Measurements from ENCODE around the gene RNF115.
"Not testable (repeated sequence)": the region's sequence is repeated elsewhere in the genome, so short reads cannot be mapped to it uniquely, and the experiment has no call there.

The RNF115 gene

DNA sequence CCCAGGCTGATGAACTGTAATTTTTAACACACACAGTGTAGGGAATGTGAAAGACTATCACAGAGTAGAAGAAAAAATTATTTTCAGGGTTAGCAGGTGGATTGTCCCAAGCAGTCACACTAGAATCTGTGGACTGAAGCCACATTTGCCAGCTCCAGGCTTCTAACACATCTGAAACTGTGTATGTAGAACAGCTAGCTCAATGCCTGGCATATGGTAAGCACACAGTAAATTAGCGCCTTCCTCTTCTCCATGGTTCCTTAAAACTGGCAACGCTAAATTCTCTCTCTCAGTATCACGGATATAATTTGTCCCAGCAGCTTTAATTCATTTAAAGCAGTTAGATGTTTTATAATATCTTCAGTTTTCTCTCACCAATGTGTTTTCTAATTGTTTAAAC, 19.1 kb upstream of the RNF115 start:
- H3K4me2 ChIP-seq = 0 out of 22 replicates have a peak overlapping the region, but pooled peaks of 1 of the 11 experiments have one; percentile 99
- no peaks in the 10 kb centered on the region for H3K27me3 ChIP-seq
- no peak overlapping the region for H3K27ac ChIP-seq
- H4K20me1 ChIP-seq = peaks cover 0 to 31% (median 8%) of the 10 kb centered on the region in 11 experiments; a peak in 8 of 22 replicates
- no peak overlapping the region for H3K9ac ChIP-seq
- no peak overlapping the region for H3K4me3 ChIP-seq
- no peak for TF ChIP-seq Cebpa-rat (IDR thresholded peaks at IDR 0.05)
- H3K4me1 ChIP-seq = peaks cover 19 to 36% (median 25%) of the 10 kb centered on the region in 10 experiments
- H3K36me3 ChIP-seq = peaks cover 57 to 71% (median 64%) of the 10 kb centered on the region in 11 experiments
- H3K9me3 ChIP-seq (replicated peaks in 1 of 11) = no peaks in the 10 kb centered on the region

DNA sequence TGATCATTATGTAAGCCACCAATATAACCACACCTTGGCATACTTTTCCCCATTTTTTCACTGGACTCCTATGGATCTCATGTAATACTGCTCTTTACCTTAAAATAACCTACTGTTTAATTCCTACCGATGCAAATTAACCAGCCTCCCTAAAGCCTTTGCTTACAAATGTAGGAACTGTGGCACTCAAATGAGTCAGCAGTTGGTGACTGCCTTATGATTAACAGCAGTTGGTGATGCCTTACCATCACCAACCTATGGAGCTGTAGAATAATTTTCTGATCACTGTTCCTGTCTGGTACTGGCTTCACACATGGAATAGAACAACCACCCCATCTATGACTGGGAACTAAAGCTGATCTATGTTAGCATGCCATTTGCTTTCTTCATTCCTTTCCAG, 13.8 kb upstream of the RNF115 start:
- Histone ChIP-seq H3K36me3 (peaks cover 99 to 100% (median 100%) of the 10 kb centered on the region in 11 experiments), H3K9me3 (replicated peaks in 1 of 11) (no peaks in the 10 kb centered on the region), H3K9ac (no peak overlapping the region), H3K4me3 (no peak overlapping the region), H3K4me1 (no peaks in the 10 kb centered on the region), H3K4me2 (no peak overlapping the region), H3K27me3 (no peaks in the 10 kb centered on the region), H4K20me1 (peaks cover 0 to 35% (median 5%) of the 10 kb centered on the region in 11 experiments; a peak in 9 of 22 replicates), H3K27ac (no peak overlapping the region)
- no peak for TF ChIP-seq Cebpa-rat (IDR thresholded peaks at IDR 0.05)

DNA sequence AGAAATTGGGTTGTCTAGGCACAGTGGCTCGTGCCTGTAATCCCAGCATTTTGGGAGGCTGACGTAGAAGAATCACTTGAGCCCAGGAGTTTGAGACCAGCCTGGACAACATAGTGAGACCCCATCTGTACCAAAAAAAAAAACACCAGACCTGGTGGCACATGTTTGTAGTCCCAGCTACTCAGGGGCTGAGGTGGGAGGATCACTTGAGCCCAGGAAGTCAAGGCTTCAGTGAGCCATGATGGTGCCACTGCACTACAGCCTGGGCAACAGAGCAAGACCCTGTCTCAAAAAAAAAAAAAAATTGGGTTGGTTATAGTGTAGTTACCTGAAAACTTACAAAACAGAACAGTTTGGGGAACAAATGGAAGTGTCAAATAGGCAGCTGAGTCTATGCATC, 6.9 kb upstream of the RNF115 start:
- Histone ChIP-seq H3K4me1 (peaks cover 2 to 24% (median 10%) of the 10 kb centered on the region in 10 experiments), H3K36me3 (peaks cover 99 to 100% (median 100%) of the 10 kb centered on the region in 11 experiments)
- H3K9me3 ChIP-seq (replicated peaks in 1 of 11) = not testable (repeated sequence)

DNA sequence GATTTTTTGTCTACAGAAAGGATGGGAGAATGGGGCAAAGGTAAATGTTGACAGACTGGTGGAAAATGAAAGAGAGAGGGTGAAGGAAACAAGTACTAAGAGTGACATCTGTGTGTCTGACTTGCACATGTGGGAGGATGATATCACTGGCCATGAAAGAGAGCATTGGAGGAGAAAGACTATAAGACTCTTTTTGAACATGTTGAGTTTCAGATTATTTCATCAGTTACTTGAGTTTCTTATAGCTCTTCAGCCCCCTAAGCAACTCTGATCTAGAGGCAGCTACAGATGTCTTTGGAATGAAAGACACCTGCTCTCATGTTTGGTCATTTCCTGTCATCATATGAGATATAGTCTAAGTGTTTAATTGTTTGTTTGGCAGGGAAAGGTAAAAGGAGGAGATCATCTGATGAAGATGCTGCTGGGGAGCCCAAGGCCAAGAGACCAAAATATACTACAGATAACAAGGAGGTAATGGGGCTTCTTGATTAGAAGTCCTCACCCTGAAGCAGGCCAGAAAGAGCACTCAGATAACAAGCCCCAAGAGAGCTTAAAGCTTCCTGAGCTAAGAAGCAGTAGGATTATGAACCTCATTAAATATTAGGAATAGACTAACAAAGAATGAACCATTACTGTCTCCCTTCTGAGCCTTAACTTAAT, 4.6 kb upstream of the RNF115 start:
- H4K20me1 ChIP-seq = peaks cover 0 to 47% (median 19%) of the 10 kb centered on the region in 11 experiments; a peak in 10 of 22 replicates
- peaks cover 12 to 33% (median 21%) of the 10 kb centered on the region in 10 experiments for H3K4me1 ChIP-seq
- H3K27me3 ChIP-seq = no peaks in the 10 kb centered on the region
- H3K4me2 ChIP-seq = no peak overlapping the region
- H3K4me3 ChIP-seq = no peak overlapping the region
- no peak overlapping the region for H3K9ac ChIP-seq
- no peaks in the 10 kb centered on the region for H3K9me3 ChIP-seq (replicated peaks in 1 of 11)
- no peak for TF ChIP-seq Cebpa-rat (IDR thresholded peaks at IDR 0.05)
- peaks cover 78 to 83% (median 81%) of the 10 kb centered on the region in 11 experiments for H3K36me3 ChIP-seq
- H3K27ac ChIP-seq = no peak overlapping the region

More for the DNA sequence above, 6.9 kb upstream of the RNF115 start:
- not testable (repeated sequence) for H3K27me3 ChIP-seq, H3K4me2 ChIP-seq, H3K9ac ChIP-seq, H3K27ac ChIP-seq, H3K4me3 ChIP-seq
- H4K20me1 ChIP-seq = peaks cover 0 to 43% (median 18%) of the 10 kb centered on the region in 11 experiments; a peak in 13 of 22 replicates

DNA sequence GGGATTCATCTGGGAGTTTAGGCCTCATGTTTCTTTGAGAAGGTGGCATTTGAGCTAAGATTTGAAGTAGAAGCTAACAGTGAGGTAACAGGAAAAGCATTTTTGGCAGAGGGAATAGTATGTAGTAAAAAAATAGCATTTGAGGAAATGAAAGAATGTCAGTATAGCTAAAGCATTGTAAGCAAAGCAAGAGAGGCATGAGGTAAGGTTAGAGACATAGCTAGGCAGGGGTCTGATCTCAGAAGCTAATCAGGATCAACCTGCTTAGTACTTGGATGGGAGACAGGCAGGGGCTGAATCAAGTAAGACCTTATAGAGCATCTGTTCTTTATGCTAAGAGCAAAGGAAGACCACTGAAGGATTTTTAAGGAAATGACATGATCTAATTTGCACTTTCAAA, 4.1 kb upstream of the RNF115 start:
- H3K9ac ChIP-seq = 0 out of 22 replicates have a peak overlapping the region, but pooled peaks of 1 of the 11 experiments have one; percentile 17

DNA sequence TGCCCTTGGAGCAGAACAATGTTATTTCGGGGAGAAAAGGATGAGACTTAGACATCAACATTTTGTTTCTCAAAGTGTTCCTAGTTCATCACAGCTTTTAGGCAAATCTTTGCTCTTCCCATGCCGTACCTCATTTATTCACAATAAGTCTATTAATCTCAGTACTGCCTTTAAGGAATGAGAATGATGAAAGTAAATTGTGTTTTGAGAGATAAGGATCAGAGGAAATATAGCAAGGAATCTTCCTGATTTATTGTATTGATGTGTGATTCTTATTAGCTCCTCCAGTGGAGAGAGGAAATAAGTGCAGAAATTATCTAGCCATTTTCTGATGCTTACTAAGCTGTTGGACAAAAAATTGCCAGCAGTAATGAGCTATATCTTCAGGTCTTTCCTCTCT, 2.1 kb upstream of the RNF115 start:
- H3K4me2 ChIP-seq = peak overlapping the region; percentile 84 to 97 (median 92)
- H3K9ac ChIP-seq = peak overlapping the region in 4 of 11 experiments; percentile 25 to 93 (median 62); a peak in 3 of 22 replicates

More for the DNA sequence above, 4.1 kb upstream of the RNF115 start:
- H3K36me3 ChIP-seq = peaks cover 73 to 78% (median 75%) of the 10 kb centered on the region in 11 experiments
- H3K9me3 ChIP-seq (replicated peaks in 1 of 11) = no peaks in the 10 kb centered on the region
- H3K27ac ChIP-seq = no peak overlapping the region
- no peak overlapping the region for H3K4me3 ChIP-seq
- no peak for TF ChIP-seq Cebpa-rat (IDR thresholded peaks at IDR 0.05)
- peaks cover 0 to 47% (median 19%) of the 10 kb centered on the region in 11 experiments; a peak in 10 of 22 replicates for H4K20me1 ChIP-seq
- H3K27me3 ChIP-seq = no peaks in the 10 kb centered on the region
- peaks cover 12 to 33% (median 21%) of the 10 kb centered on the region in 10 experiments for H3K4me1 ChIP-seq
- no peak overlapping the region for H3K4me2 ChIP-seq

DNA sequence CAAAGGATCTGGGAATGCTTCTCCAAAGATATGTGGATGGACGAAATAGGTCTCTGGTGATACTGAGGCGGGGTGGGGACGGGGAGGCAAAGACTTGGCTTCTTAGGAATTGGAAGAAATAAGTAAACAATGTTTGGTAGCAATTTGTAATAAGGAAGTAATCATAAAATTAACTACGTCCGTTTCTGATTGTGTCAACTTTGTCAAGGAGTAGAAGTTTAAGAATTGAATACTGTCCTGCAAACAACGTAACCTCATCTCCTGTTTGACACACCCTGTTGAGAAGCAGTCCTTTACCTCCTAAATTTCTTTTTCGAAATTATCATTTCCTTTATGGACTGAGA, 576 bp upstream of the RNF115 start:
- H3K4me2 ChIP-seq = peak overlapping the region; percentile 84 to 97 (median 92)
- no peak for TF ChIP-seq Cebpa-rat (IDR thresholded peaks at IDR 0.05)
- H3K9me3 ChIP-seq (replicated peaks in 1 of 11) = peaks cover 0 to 1% (median 0%) of the 10 kb centered on the region in 11 experiments; a peak in 6 of 22 replicates
- H3K4me3 ChIP-seq = peak overlapping the region; percentile 67 to 92 (median 80)
- H3K4me1 ChIP-seq = peaks cover 12 to 33% (median 21%) of the 10 kb centered on the region in 10 experiments
- H3K27ac ChIP-seq = peak overlapping the region; percentile 80 to 95 (median 93)
- peak overlapping the region; percentile 86 to 98 (median 92) for H3K9ac ChIP-seq
- peaks cover 39 to 44% (median 41%) of the 10 kb centered on the region in 11 experiments for H3K36me3 ChIP-seq
- no peaks in the 10 kb centered on the region for H3K27me3 ChIP-seq
- peaks cover 0 to 38% (median 19%) of the 10 kb centered on the region in 11 experiments; a peak in 11 of 22 replicates for H4K20me1 ChIP-seq

More for the DNA sequence above, 2.1 kb upstream of the RNF115 start:
- Histone ChIP-seq H3K9me3 (replicated peaks in 1 of 11) (no peaks in the 10 kb centered on the region), H3K4me3 (peak overlapping the region in 5 of 10 experiments; percentile 69 to 83 (median 76); a peak in 8 of 20 replicates), H3K4me1 (peaks cover 12 to 33% (median 21%) of the 10 kb centered on the region in 10 experiments), H4K20me1 (peaks cover 0 to 38% (median 19%) of the 10 kb centered on the region in 11 experiments; a peak in 10 of 22 replicates), H3K27ac (no peak overlapping the region), H3K36me3 (peaks cover 54 to 58% (median 56%) of the 10 kb centered on the region in 11 experiments), H3K27me3 (no peaks in the 10 kb centered on the region)
- TF ChIP-seq Cebpa-rat (IDR thresholded peaks at IDR 0.05) = no peak

DNA sequence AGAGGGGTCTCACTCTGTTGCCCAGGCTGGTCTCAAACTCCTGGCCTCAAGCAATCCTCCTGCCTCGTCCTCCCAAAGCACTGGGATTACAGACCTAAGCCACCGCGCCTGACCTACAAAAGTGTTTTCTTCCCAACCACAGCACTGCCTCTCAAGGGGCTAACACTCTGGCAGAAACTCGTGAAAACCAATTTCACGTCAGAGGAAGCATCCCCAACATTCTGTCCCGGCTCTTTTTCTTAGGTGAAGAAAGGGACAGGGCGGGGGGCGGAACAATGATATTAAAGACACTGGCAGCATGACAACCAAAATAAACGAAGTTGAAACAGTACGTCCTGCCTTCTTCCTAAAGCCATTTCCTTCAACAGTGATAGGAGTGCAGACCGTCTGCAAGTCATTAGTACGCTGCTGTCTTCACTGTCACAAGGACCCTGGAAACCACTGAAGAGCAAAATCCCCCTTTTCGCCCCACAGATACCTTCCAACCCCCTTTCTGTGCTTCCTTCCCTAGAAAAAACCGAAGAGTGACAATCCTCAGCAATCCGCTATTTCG, 1.0 kb downstream of the RNF115 start:
- not testable (repeated sequence) for H3K9ac ChIP-seq; H3K27ac ChIP-seq; H3K9me3 ChIP-seq (replicated peaks in 1 of 11); H3K27me3 ChIP-seq
- 0 out of 20 replicates have a peak overlapping the region, but pooled peaks of 1 of the 10 experiments have one; percentile 91 for H3K4me3 ChIP-seq
- peaks cover 12 to 30% (median 21%) of the 10 kb centered on the region in 10 experiments for H3K4me1 ChIP-seq
- peak overlapping the region in 1 of 11 experiments; percentile 45; a peak in 1 of 22 replicates for H3K4me2 ChIP-seq
- H3K36me3 ChIP-seq = peaks cover 24 to 33% (median 29%) of the 10 kb centered on the region in 11 experiments
- peaks cover 0 to 34% (median 16%) of the 10 kb centered on the region in 11 experiments; a peak in 11 of 22 replicates for H4K20me1 ChIP-seq

DNA sequence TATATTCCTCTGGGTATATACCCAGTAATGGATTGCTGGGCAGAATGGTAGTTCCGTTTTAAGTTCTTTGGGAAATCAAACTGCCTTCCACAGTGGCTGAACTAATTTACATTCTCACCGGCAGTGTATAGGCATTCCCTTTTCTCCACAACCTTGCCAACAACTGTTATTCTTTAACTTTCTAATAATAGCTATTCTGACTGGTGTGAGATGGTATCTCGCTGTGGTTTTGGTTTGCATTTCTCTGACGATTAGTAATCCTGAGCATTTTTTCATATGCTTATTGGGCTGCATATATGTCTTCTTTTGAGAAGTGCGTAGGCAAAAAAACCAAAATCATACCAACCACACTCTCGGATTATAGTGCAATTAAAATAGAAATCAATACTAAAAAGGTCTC, 5.8 kb downstream of the RNF115 start:
- not testable (repeated sequence) for H4K20me1 ChIP-seq; H3K4me3 ChIP-seq; H3K4me2 ChIP-seq; H3K9me3 ChIP-seq (replicated peaks in 1 of 11); H3K36me3 ChIP-seq; H3K4me1 ChIP-seq; H3K27ac ChIP-seq; H3K27me3 ChIP-seq; H3K9ac ChIP-seq

DNA sequence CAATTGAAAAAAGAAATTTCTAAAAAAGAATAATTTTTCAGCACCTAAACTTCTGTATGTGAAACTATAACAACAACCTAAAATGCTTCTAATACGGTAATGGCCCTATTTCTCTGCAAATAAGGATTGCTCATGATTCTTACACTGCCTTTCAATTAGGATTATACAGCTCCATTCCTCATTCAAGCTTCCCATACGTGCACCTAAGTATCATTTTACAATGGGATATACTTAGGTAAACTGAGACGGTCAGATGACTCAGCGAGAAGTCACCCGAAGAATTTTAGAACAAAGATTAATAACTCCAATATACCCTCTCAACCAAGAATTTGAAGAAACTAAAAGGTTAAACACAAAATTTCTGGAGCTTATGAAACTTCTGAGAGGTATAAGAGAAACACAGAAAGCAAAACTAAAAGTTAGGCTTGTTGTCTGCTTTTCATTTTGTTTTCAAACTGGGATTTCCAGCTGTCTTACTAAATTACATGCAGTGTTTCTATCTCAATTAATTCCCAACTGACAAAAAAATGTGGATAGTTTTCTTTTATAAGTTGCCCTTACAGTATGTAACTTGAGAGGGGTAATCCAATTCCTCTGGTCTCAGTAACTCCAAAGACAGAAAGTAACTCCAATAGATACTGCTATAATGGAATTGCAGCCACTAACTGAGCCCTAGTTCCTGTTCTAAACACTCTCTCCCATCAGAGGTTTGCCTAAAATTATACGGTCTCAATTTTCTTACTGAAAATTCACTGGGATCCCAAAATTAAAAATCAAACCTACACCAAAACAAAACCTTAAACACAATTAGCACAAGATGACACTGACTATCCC, 10.7 kb downstream of the RNF115 start:
- H3K27me3 ChIP-seq; H3K27ac ChIP-seq; H3K9ac ChIP-seq; H3K4me3 ChIP-seq; H3K4me2 ChIP-seq; H3K4me1 ChIP-seq; H3K9me3 ChIP-seq (replicated peaks in 1 of 11); H3K36me3 ChIP-seq: not testable (repeated sequence)
- H4K20me1 ChIP-seq = peaks cover 0 to 12% (median 5%) of the 10 kb centered on the region in 11 experiments; a peak in 12 of 22 replicates

Measured in BLaER1 treated with 17β-estradiol and CSF1 and Interleukin-3, amounts not matched to agents 10 nM and 100 nM (cell line).